Effector memory CD8-positive, alpha-beta T cell (primary cell): ENCODE measurements around the gene NLK.
"Not testable (repeated sequence)": the region's sequence is repeated elsewhere in the genome, so short reads cannot be mapped to it uniquely, and the experiment has no call there.

Source experiments
- ATAC-seq: fragments of 150-1000 bp; cut with Tn5 transposase; replicated peaks from 2 replicates; pipeline ENCODE4 v1.10.0; 2021; ENCODE audit warnings: mild to moderate bottlenecking, moderate library complexity
- DNase-seq, 3 experiments: peaks; one replicate each; pipeline ENCODE4 v3.0.0; 2021
- H3K27ac Mint-ChIP-seq, 2 donors: one replicate each; pipeline ENCODE4 v1.8.0; 2022; ENCODE audit warnings: mild to moderate bottlenecking in 2 of 2, mixed read lengths in 2 of 2, moderate library complexity in 2 of 2
- H3K27me3 Mint-ChIP-seq, 2 donors: one replicate each; pipeline ENCODE4 v1.8.0; 2022; ENCODE audit warnings: mixed read lengths in 2 of 2
- H3K36me3 Mint-ChIP-seq: one replicate; pipeline ENCODE4 v1.8.0; 2022; ENCODE audit warnings: mild to moderate bottlenecking, moderate library complexity, mixed read lengths; ENCODE audit not compliant: insufficient read depth
- H3K4me1 Mint-ChIP-seq, 2 donors: one replicate each; pipeline ENCODE4 v1.8.0; 2022; ENCODE audit warnings: low read depth in 2 of 2, mixed read lengths in 2 of 2
- H3K4me3 Mint-ChIP-seq, 2 donors: one replicate each; pipeline ENCODE4 v1.8.0; 2022; ENCODE audit warnings: mild to moderate bottlenecking in 2 of 2, mixed read lengths in 2 of 2, moderate library complexity in 2 of 2
- H3K9me3 Mint-ChIP-seq, 2 donors: one replicate each; pipeline ENCODE4 v1.8.0; 2022; ENCODE audit warnings: mixed read lengths in 2 of 2

NLK gene

GRCh38 chr17:28092088-28092487, 49.6 kb downstream of the NLK start:
- H3K4me3 Mint-ChIP-seq, result no peak overlapping the region
- H3K4me1 Mint-ChIP-seq, result peaks cover 6 to 36% of the 10 kb centered on the region in 2 donors
- no peaks in the 10 kb centered on the region for H3K36me3 Mint-ChIP-seq
- no peaks in the 10 kb centered on the region for H3K27me3 Mint-ChIP-seq
- DNase-seq (no peak), ATAC-seq (no peak)
- H3K9me3 Mint-ChIP-seq, result no peaks in the 10 kb centered on the region
- H3K27ac Mint-ChIP-seq, result no peak overlapping the region

DNA sequence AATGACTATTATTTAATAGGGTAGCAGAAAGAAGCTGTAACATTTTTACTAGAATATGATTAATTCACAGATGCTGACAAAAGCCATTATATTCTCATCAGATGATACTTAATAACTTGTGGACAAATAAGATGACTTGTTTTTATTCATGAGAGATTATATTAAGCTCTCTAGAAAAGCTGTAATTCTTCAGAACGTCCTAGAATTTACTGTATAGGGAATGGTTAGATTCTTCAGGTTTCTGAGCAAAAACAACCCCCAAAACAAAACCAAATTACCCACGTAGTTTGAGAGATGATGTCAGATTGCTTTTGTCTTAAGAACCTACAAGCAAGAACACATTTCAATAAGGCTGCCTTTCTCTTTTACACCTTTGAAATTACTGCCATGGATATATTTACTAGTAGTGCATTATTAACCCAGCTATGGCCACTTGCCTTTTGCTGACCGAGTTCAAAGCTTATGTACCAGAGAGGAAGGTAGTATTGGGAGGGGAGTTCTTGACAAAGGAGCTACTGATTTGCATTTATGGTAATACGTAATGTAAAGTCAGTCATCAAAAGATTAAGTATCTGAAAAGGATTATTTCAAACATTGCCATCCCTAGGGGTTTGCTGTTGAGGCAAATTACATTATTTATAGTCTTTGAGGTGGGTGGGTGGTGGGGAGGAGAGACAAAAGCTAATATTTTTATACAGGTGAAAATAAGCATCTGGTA, 51.7 kb downstream of the NLK start:
- DNase-seq (no peak), ATAC-seq (no peak)
- Mint-ChIP-seq H3K27ac (no peak overlapping the region), H3K27me3 (no peaks in the 10 kb centered on the region), H3K36me3 (no peaks in the 10 kb centered on the region), H3K4me1 (peaks cover 2 to 28% of the 10 kb centered on the region in 2 donors), H3K9me3 (no peaks in the 10 kb centered on the region), H3K4me3 (no peak overlapping the region)

DNA sequence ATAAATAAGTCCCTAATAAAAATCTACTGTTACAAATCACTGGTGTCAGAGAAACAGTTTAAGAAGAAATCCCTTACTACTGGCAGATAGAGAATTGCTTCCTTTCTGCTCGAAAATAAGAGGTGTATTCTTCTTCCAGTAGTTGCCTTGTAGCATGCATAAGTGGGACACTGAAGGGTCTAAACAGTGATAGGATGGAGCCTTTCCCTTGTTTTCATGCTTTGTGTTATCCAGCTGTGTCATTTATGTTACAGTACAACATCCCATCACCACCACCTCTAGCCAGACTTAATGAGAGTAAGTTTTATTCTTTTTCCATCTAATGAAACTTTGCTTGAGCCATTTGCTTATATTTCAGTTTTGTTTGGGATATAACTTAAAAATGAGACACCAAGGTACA, 54.3 kb downstream of the NLK start:
- DNase-seq (no peak), ATAC-seq (no peak)
- H3K9me3 Mint-ChIP-seq, result no peaks in the 10 kb centered on the region
- H3K27ac Mint-ChIP-seq, result no peak overlapping the region
- no peak overlapping the region for H3K4me3 Mint-ChIP-seq
- H3K36me3 Mint-ChIP-seq, result peaks cover 3% of the 10 kb centered on the region
- no peaks in the 10 kb centered on the region for H3K27me3 Mint-ChIP-seq
- peaks cover 0 to 7% of the 10 kb centered on the region in 2 donors for H3K4me1 Mint-ChIP-seq

- Mint-ChIP-seq H3K27me3 (no peaks in the 10 kb centered on the region), H3K36me3 (peaks cover 6% of the 10 kb centered on the region), H3K4me1 (peaks cover 0 to 7% of the 10 kb centered on the region in 2 donors), H3K4me3 (no peak overlapping the region), H3K9me3 (no peaks in the 10 kb centered on the region), H3K27ac (no peak overlapping the region)
- ATAC-seq (no peak), DNase-seq (no peak)
Observed at GRCh38 chr17:28097254-28097653, 54.8 kb downstream of the NLK start.

GRCh38 chr17:28097901-28098300, 55.4 kb downstream of the NLK start:
- Mint-ChIP-seq H3K9me3 (no peaks in the 10 kb centered on the region), H3K4me1 (peaks cover 0 to 7% of the 10 kb centered on the region in 2 donors), H3K27me3 (no peaks in the 10 kb centered on the region), H3K27ac (no peak overlapping the region), H3K4me3 (no peak overlapping the region), H3K36me3 (peaks cover 7% of the 10 kb centered on the region)
- no peak for DNase-seq
- ATAC-seq, result no peak

DNA sequence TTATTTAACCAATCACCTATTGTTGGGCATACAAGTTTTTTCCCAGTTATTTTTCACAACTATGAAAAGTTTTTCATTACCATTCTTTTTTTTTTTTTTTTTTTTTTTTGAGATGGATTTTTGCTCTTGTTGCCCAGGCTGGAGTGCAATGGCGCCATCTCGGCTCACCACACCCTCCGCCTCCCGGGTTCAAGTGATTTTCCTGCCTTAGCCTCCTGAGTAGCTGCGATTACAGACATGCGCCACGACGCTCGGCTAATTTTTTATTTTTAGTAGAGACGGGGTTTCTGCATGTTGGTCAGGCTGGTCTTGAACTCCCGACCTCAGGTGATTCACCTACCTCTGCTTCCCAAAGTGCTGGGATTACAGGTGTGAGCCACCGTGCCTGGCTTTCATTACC, 56.1 kb downstream of the NLK start:
- ATAC-seq, H3K36me3 Mint-ChIP-seq, H3K9me3 Mint-ChIP-seq, DNase-seq, H3K4me3 Mint-ChIP-seq, H3K4me1 Mint-ChIP-seq, H3K27ac Mint-ChIP-seq, H3K27me3 Mint-ChIP-seq: not testable (repeated sequence)

GRCh38 chr17:28100251-28100650, 57.8 kb downstream of the NLK start:
- ATAC-seq (no peak), DNase-seq (no peak)
- Mint-ChIP-seq H3K4me3 (no peak overlapping the region), H3K27me3 (no peaks in the 10 kb centered on the region), H3K36me3 (peaks cover 7% of the 10 kb centered on the region), H3K9me3 (no peaks in the 10 kb centered on the region), H3K4me1 (peaks cover 0 to 7% of the 10 kb centered on the region in 2 donors), H3K27ac (no peak overlapping the region)

DNA sequence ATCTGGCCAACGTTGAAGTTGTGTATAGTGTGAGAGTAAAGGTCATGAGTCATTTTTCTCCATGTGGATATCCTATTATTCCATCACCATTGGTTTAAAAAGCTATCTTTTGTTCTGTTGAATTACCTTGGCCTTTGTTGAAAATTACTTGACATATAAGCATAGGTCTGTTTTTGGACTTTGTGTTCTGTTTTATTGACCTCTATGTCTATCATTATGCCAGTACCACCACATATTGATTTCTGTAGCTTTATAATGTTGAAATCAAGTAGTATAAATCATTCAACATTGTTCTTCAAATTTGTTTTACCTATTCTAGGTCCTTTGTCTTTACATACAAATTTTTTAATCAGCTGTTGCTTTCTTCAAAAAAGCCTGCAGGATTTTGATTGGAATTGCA, 58.5 kb downstream of the NLK start:
- no peaks in the 10 kb centered on the region for H3K27me3 Mint-ChIP-seq
- no peaks in the 10 kb centered on the region for H3K9me3 Mint-ChIP-seq
- H3K36me3 Mint-ChIP-seq, result peaks cover 7% of the 10 kb centered on the region
- DNase-seq (no peak), ATAC-seq (no peak)
- no peak overlapping the region for H3K27ac Mint-ChIP-seq
- no peak overlapping the region for H3K4me3 Mint-ChIP-seq
- H3K4me1 Mint-ChIP-seq, result peaks cover 0 to 7% of the 10 kb centered on the region in 2 donors

DNA sequence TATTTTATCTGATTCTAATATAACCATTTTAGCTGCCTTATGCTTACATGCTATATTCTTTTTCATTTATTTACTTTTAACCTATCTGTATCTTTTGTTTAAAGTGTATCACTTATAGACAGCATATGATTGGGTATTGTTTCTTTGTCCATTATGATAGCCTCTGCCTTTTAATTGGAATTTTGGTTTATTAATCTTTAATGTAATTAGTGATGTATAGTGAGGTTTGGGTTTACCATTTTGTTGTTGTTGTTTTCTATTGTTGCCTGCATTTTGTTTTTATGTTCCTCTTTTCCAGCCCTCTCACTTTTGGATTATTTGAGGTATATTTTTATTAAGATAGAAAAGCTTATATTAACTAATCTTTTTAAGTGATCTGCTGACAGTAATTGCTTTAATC, 59.4 kb downstream of the NLK start:
- Mint-ChIP-seq H3K27ac (no peak overlapping the region), H3K4me1 (peaks cover 0 to under 1% of the 10 kb centered on the region in 2 donors), H3K4me3 (no peak overlapping the region), H3K9me3 (no peaks in the 10 kb centered on the region), H3K27me3 (no peaks in the 10 kb centered on the region), H3K36me3 (peaks cover 7% of the 10 kb centered on the region)
- no peak for ATAC-seq
- no peak for DNase-seq

DNA sequence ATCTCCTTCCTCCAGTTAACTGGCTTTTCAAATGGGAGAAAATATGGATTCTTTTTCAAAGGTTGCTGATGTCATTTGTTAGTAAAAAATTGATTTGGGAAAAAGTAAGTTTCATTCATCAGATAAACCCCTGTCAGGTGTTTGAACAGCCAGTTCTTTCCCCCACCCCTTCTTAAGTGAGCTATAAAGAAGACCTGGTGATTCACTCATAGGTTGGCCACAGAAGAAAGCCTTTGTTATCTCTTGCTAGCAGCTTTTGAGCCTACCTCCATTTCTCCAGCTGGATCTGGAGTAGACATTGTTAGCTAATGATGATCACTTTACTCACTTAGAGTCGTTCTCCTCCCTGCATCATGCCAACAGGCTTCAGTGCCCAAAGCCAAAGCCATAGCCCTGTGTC, 63.0 kb downstream of the NLK start:
- H3K4me3 Mint-ChIP-seq, result no peak overlapping the region
- no peaks in the 10 kb centered on the region for H3K4me1 Mint-ChIP-seq
- DNase-seq, result no peak
- no peaks in the 10 kb centered on the region for H3K9me3 Mint-ChIP-seq
- no peaks in the 10 kb centered on the region for H3K27me3 Mint-ChIP-seq
- ATAC-seq, result no peak
- no peak overlapping the region for H3K27ac Mint-ChIP-seq
- peaks cover 4% of the 10 kb centered on the region for H3K36me3 Mint-ChIP-seq

DNA sequence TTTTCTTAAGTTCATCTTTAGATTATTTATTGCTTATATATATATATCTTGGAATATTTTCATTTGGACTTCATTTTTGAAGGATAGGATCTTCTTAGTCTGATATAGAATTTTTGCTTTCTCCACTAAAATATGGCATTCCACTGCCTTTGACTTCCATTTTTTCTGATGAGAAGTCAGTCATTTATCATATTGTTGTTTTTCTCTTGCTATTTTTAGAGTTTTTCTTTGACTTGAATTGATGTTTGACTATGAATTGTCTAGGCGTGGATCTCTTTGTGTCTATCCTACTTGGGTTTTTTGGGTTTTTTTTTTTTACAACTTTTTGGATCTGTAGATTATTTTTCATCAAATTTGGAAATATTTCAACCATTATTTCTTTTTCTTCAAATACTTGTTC, 67.7 kb downstream of the NLK start:
- ATAC-seq, result no peak
- H3K27ac Mint-ChIP-seq, result no peak overlapping the region
- H3K9me3 Mint-ChIP-seq, result no peaks in the 10 kb centered on the region
- H3K27me3 Mint-ChIP-seq, result no peaks in the 10 kb centered on the region
- peaks cover 0 to 17% of the 10 kb centered on the region in 2 donors for H3K4me1 Mint-ChIP-seq
- H3K4me3 Mint-ChIP-seq, result no peak overlapping the region
- no peak for DNase-seq
- H3K36me3 Mint-ChIP-seq, result peaks cover 2% of the 10 kb centered on the region

DNA sequence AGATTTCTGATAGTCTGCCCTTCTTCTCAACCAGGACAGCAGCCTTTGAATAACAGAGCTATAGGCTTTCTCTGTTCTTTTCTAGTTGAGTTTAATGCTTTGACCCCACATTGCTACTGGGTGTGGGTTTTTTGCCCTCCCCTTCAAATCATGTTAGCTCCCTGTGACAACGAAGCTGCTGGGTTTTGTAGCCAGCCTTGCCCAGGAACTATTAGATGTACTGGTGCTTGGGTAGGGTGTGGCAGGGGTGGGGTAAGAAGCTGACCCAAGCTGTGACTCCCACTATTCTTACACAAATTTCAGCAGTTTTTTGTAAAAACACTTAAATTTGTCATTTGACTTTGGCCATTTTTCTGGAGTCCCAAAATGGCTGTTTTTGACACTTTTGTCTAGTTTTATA, 69.7 kb downstream of the NLK start:
- ATAC-seq, result no peak
- H3K36me3 Mint-ChIP-seq, result peaks cover 2% of the 10 kb centered on the region
- H3K4me1 Mint-ChIP-seq, result peaks cover 3 to 17% of the 10 kb centered on the region in 2 donors
- H3K27ac Mint-ChIP-seq, result no peak overlapping the region
- H3K27me3 Mint-ChIP-seq, result no peaks in the 10 kb centered on the region
- no peak for DNase-seq
- H3K4me3 Mint-ChIP-seq, result no peak overlapping the region
- H3K9me3 Mint-ChIP-seq, result no peaks in the 10 kb centered on the region

GRCh38 chr17:28112606-28113005, 70.1 kb downstream of the NLK start:
- Mint-ChIP-seq H3K27ac (no peak overlapping the region), H3K27me3 (no peaks in the 10 kb centered on the region), H3K4me3 (no peak overlapping the region), H3K9me3 (no peaks in the 10 kb centered on the region), H3K36me3 (peaks cover 2% of the 10 kb centered on the region), H3K4me1 (peaks cover 3 to 17% of the 10 kb centered on the region in 2 donors)
- DNase-seq, result no peak
- ATAC-seq, result no peak

DNA sequence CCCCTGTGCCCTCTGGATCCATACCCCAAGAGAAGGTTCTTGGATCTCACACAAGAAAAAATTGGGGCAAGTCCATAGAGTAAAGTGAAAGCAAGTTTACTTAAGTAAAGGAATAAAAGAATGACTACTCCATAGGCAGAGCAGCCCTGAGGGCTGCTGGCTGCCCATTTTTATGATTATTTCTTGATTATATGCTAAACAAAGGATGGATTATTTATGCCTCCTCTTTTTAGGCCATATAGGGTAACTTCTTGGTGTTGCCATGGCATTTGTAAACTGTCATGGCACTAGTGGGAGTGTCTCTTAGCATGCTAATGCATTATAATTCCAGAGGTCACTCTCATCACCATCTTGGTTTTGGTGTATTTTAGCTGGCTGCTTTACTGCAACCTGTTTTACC, 70.8 kb downstream of the NLK start:
- Mint-ChIP-seq H3K4me3 (no peak overlapping the region), H3K36me3 (peaks cover 2% of the 10 kb centered on the region), H3K27me3 (no peaks in the 10 kb centered on the region), H3K27ac (no peak overlapping the region), H3K9me3 (no peaks in the 10 kb centered on the region), H3K4me1 (peaks cover 3 to 17% of the 10 kb centered on the region in 2 donors)
- DNase-seq, result no peak
- ATAC-seq, result no peak
